K562 (cell line): Measurements from ENCODE around the gene ATRX. TPM values are rescaled to one million over a fixed set of nuclear protein-coding genes. Genes with fewer than 3 reads are reported as not detected.
A peak's percentile ranks its signal among the peaks of the same experiment; 100 is the strongest.

ENCODE experiments used
- ATAC-seq: fragments of 200-7000 bp; cut with Tn5 transposase; 3 replicates; pipeline ENCODE4 v1.9.1; 2020; ENCODE audit warnings: moderate library complexity
- BruUV-seq: library from RNA; stranded (reverse); fragments of 400-500 nt; replicated peaks from 2 replicates; lab custom pipeline; 2021; lab: Mats Ljungman, UMichigan
- CTCF ChIA-PET: fragments of 300-600 bp; formaldehyde crosslinking; extraction: SDS; loops from one replicate; lab custom pipeline; 2021; ENCODE audit warnings: low intra/inter-chr PET ratio; lab: Yijun Ruan, JAX
- POLR2A ChIA-PET: fragments of 300-600, 350-650 bp; sonication (Branson Sonifier 250); formaldehyde crosslinking; extraction: SDS; loops from one replicate; lab custom pipeline; 2021; ENCODE audit warnings: antibody characterized with exemption, inconsistent platforms; lab: Yijun Ruan, JAX
- DNase-seq, 4 experiments: peaks; one replicate each; pipeline versions ENCODE4 v3.0.0 to v3.0.0-alpha.2; 2011 to 2018; ENCODE audit warnings: low spot score in 3 of 4, mixed read lengths in 3 of 4; ENCODE audit errors: extremely low read depth in 1 of 4
- FAIRE-seq: peaks from 2 replicates; lab custom pipeline; 2011; peaks lifted over from hg19 to GRCh38; lab: Jason Lieb, UNC
- H2AFZ ChIP-seq: 2 replicates; pipeline ENCODE4 v1.6.0; 2011; ENCODE audit warnings: low read depth, low read length, control low read depth, inconsistent platforms
- H3K27ac ChIP-seq: fragments of 200-600 bp; 3 replicates; pipeline ENCODE4 v1.8.0; 2011; ENCODE audit warnings: low read depth, mild to moderate bottlenecking, control low read depth, inconsistent platforms, low read length, moderate library complexity, mixed read lengths; ENCODE audit errors: extremely low read depth
- H3K27me3 ChIP-seq, 2 experiments: fragments of 300-600 bp in 1 of 2; 2 replicates in 1 of 2; 3 replicates in 1 of 2; pipeline versions ENCODE4 v1.6.0 to v1.8.0; 2011; ENCODE audit warnings: inconsistent platforms in 2 of 2, low read length in 2 of 2, mild to moderate bottlenecking in 1 of 2, mixed read lengths in 1 of 2, moderate library complexity in 1 of 2; ENCODE audit not compliant: control insufficient read depth in 2 of 2, insufficient read depth in 2 of 2
- H3K36me3 ChIP-seq: fragments of 300-600 bp; 3 replicates; pipeline ENCODE4 v1.8.0; 2011; ENCODE audit warnings: mild to moderate bottlenecking, low read length, inconsistent platforms; ENCODE audit not compliant: control insufficient read depth, insufficient read depth
- H3K4me1 ChIP-seq, 2 experiments: fragments of 200-600 bp in 1 of 2; replicated peaks in 1 of 2; 2 replicates in 1 of 2; 3 replicates in 1 of 2; pipeline versions ENCODE4 v1.5.1 to v1.8.0; 2011; ENCODE audit warnings: inconsistent platforms in 2 of 2, low read length in 2 of 2, mild to moderate bottlenecking in 1 of 2, mixed read lengths in 1 of 2, moderate library complexity in 1 of 2; ENCODE audit not compliant: control insufficient read depth in 2 of 2, insufficient read depth in 2 of 2
- H3K4me2 ChIP-seq: 2 replicates; pipeline ENCODE4 v1.6.1; 2011; ENCODE audit warnings: low read length, control low read depth, inconsistent platforms, mixed read lengths; ENCODE audit not compliant: insufficient read depth
- H3K4me3 ChIP-seq: fragments of 200-600 bp; sonication (generic), shearing (Covaris generic); 2 replicates; pipeline ENCODE4 v1.5.1; 2016; ENCODE audit warnings: control low read depth, inconsistent platforms
- H3K79me2 ChIP-seq: fragments of 200-600 bp; 3 replicates; pipeline ENCODE4 v1.8.0; 2011; ENCODE audit warnings: low read length, inconsistent platforms; ENCODE audit not compliant: control insufficient read depth, insufficient read depth
- H3K9ac ChIP-seq, 2 experiments: 2 replicates each; pipeline versions ENCODE4 v1.6.0 to v1.6.1; 2011; ENCODE audit warnings: low read depth in 2 of 2, low read length in 2 of 2, control low read depth in 1 of 2, inconsistent platforms in 1 of 2, mild to moderate bottlenecking in 1 of 2, mixed read lengths in 1 of 2; ENCODE audit not compliant: insufficient read depth in 1 of 2
- H3K9me1 ChIP-seq: one replicate; pipeline ENCODE4 v1.6.0; 2011; ENCODE audit warnings: inconsistent platforms, mild to moderate bottlenecking, low read length, moderate library complexity; ENCODE audit not compliant: control insufficient read depth, insufficient read depth
- H3K9me3 ChIP-seq: replicated peaks from 2 replicates; pipeline ENCODE4 v1.5.1; 2011; ENCODE audit warnings: low read depth, low read length, inconsistent platforms; ENCODE audit not compliant: control insufficient read depth, insufficient read depth
- H4K20me1 ChIP-seq: replicated peaks from 2 replicates; pipeline ENCODE4 v1.6.1; 2011; ENCODE audit warnings: low read length, inconsistent platforms, mixed read lengths; ENCODE audit not compliant: control insufficient read depth, insufficient read depth
- BRCA1 ChIP-seq, 2 experiments: fragments of 450-650 bp in 1 of 2; sonication (generic) in 1 of 2; formaldehyde crosslinking in 1 of 2; IDR thresholded peaks; 2 replicates each; pipeline versions ENCODE4 v1.5.0 to v1.6.1; 2017 to 2020; ENCODE audit warnings: mild to moderate bottlenecking in 1 of 2, missing genetic modification reagents in 1 of 2
- CBX5 ChIP-seq: IDR thresholded peaks from 2 replicates; pipeline ENCODE4 v1.6.1; 2014; ENCODE audit warnings: low read depth, borderline replicate concordance
- SRSF9 ChIP-seq: fragments of 200-400 bp; formaldehyde crosslinking; IDR thresholded peaks from 2 replicates; pipeline ENCODE4 v1.6.1; 2017; ENCODE audit warnings: low read depth, low read length, borderline replicate concordance
- SUPT5H ChIP-seq: fragments of 450-650 bp; IDR thresholded peaks from 2 replicates; pipeline ENCODE4 v1.6.1; 2016
- U2AF1 ChIP-seq: fragments of 200-400 bp; formaldehyde crosslinking; optimal IDR thresholded peaks from 2 replicates; pipeline ENCODE3; 2017; ENCODE audit warnings: mild to moderate bottlenecking, low read depth, low read length, moderate library complexity
- ZNF121 ChIP-seq: sonication (generic); formaldehyde crosslinking; conservative IDR thresholded peaks from 2 replicates; pipeline ENCODE4 v1.8.0; 2022; ENCODE audit warnings: missing genetic modification reagents
- ZNF224 ChIP-seq: sonication (generic); formaldehyde crosslinking; IDR thresholded peaks from 2 replicates; pipeline ENCODE4 v1.8.0; 2022; ENCODE audit warnings: mild to moderate bottlenecking, missing genetic modification reagents
- WGBS: fragments of 100-300 bp; shearing (Covaris generic); methylation state at CpG from one replicate; pipeline ENCODE4 v1.1.6; 2016; ENCODE audit warnings: low coverage, mixed read lengths; ENCODE audit not compliant: insufficient coverage; ENCODE audit errors: missing lambda C conversion rate; 5-methylcytosine and 5-hydroxymethylcytosine counted together
- in situ Hi-C: fragments of 300-500 bp; cut with MboI; formaldehyde crosslinking; loops from 4 replicates; pipeline ENCODE4 v1.15.0; 2018; ENCODE audit warnings: inconsistent platforms, mixed read lengths
- intact Hi-C: fragments of 100-400 bp; cut with micrococcal nuclease; formaldehyde crosslinking; loops from 2 replicates; pipeline ENCODE4 v1.14.2; 2022
- polyA plus RNA-seq, 8 experiments: library from polyadenylated mRNA; depleted of rRNA in 4 of 8; stranded (reverse) in 5 of 8; unstranded in 3 of 8; fragments of >200 nt; fragmentation: Nextera tagmentation in 2 of 8; fragmentation: Illumina TruSeq in 1 of 8; extraction: Ambion mirVana in 2 of 8; extraction: Trizol in 1 of 8; gene quantifications; 2 replicates each; pipeline versions ENCODE4 v1.2.1 to v1.2.3, GENCODE V29; 2011 to 2014; ENCODE audit warnings: inconsistent platforms in 1 of 8, missing spikeins in 1 of 8
- total RNA-seq, 7 experiments: library from RNA; depleted of rRNA in 6 of 7; stranded (reverse); fragments of >200 nt in 6 of 7; fragmentation: Illumina TruSeq in 2 of 7; extraction: Trizol in 2 of 7; gene quantifications; 2 replicates each; pipeline versions ENCODE4 v1.2.1 to v1.2.3, GENCODE V29; 2011 to 2021; ENCODE audit warnings: low replicate concordance in 1 of 7
- TF ChIP-seq, protein P1 (sequence below): fragments of 250-450 bp; sonication (Bioruptor Pico); IDR thresholded peaks from 2 replicates; pipeline ENCODE4 v1.8.0; 2022; ENCODE audit warnings: moderate library complexity, mild to moderate bottlenecking, inconsistent platforms
- TF ChIP-seq, protein P2 (sequence below): fragments of 250-450 bp; sonication (Bioruptor Pico); IDR thresholded peaks from 2 replicates; pipeline ENCODE4 v1.8.0; 2021; ENCODE audit warnings: moderate library complexity, mild to moderate bottlenecking, inconsistent platforms

The ATRX gene
- total and polyA plus RNA-seq, 9 of the 15 experiments (the other 6 are each of a cell fraction or from before 2014, with no cell fraction given): 7.7 to 23.1 (median 20.2) TPM

DNA sequence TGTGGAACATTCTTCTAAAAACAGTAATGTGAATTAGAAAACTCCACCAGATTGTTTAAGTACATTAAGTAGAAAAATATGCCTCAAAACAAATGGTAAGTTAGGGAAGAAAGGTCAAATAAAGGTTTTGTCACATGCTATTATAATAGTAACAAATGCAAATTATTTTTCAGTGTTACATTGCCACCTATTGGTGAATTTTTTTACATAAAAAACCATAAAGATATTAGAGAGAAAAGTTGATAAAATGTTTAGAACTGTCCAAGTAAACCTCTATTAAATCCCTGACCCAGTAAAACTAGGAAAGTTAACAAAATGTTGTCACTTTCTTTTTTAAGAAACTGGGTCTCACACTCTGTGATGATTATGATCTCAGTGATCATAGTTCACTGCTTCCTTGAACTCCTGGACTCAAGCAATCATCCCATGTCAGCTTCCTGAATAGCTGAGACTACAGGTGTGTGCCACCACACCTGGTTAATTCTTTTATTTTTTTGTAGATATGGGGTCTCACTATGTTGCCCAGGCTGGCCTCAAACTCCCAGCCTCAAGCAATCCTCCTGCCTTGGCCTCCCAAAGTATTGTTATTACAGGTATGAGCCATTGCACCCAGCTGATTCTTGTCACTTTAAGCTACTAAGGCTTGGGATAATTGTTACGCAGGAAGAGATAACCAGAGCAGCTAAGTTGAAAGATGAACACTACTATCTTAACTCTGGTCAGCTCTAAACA is 157.6 kb downstream of the ATRX start:
- DNase-seq (no peak), FAIRE-seq (no peak), ATAC-seq (no peak)
- H3K9me1 ChIP-seq: no peaks in the 10 kb centered on the region
- no CpG with 5 or more reads among the region's 1 CpG for WGBS
- ChIA-PET POLR2A (interaction anchor here (1.1 kb wide), 1 partner anchor 38 kb away, joined by 3 read pairs; no protein-coding TSS in a partner anchor), CTCF (no interaction called here)
- H2AFZ ChIP-seq: no peak overlapping the region
- no TSS peak for BruUV-seq
- no peak overlapping the region for H3K27ac ChIP-seq
- no peaks in the 10 kb centered on the region for H3K4me1 ChIP-seq
- no peaks in the 10 kb centered on the region for H3K27me3 ChIP-seq
- H4K20me1 ChIP-seq: no peaks in the 10 kb centered on the region
- no peaks in the 10 kb centered on the region for H3K79me2 ChIP-seq
- intact Hi-C loops (no loop called here), in situ Hi-C loops (no loop called here)
- H3K4me3 ChIP-seq: no peak overlapping the region
- TF ChIP-seq ZNF121 (CRISPR knock-in tag) (peak; percentile 50), CBX5 (no peak)
- no peaks in the 10 kb centered on the region for H3K36me3 ChIP-seq
- no peaks in the 10 kb centered on the region for H3K9me3 ChIP-seq
- no peak overlapping the region for H3K9ac ChIP-seq
- no peak overlapping the region for H3K4me2 ChIP-seq

DNA sequence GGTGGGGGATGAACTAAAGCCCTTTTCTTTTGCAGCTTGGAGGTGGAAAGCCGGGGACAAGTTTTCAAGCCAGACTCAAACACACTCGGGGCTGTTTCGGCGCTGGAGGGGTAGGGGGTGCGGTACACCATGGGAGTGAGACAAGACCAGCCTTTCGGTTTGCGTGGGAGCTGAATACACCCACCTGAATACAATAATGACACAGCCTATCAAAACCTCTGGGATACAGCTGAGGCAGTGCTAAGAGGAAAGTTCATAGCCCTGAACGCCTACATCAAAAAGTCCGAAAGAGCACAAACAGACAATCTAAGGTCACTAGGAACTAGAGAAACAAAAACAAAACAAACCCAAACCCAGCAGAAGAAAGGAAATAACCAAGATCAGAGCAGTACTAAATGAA is 163.3 kb downstream of the ATRX start:
- 0 out of 3 replicates have a peak, but pooled peaks cover 2% of the 10 kb centered on the region for H3K36me3 ChIP-seq
- WGBS: 60% methylated on average over 1 of the region's 9 CpGs
- no peaks in the 10 kb centered on the region for H3K9me1 ChIP-seq
- ChIA-PET CTCF (no interaction called here), POLR2A (interaction anchor here (0.8 kb wide), 1 partner anchor 183 kb away, joined by 3 read pairs; no protein-coding TSS in a partner anchor)
- no peaks in the 10 kb centered on the region for H3K9me3 ChIP-seq
- no peak overlapping the region for H3K27ac ChIP-seq
- H2AFZ ChIP-seq: no peak overlapping the region
- no TSS peak for BruUV-seq
- DNase-seq: no peak
- intact Hi-C loops (no loop called here), in situ Hi-C loops (no loop called here)
- H3K4me1 ChIP-seq: no peaks in the 10 kb centered on the region
- no peak overlapping the region for H3K4me2 ChIP-seq
- H3K4me3 ChIP-seq: no peak overlapping the region
- H3K79me2 ChIP-seq: no peaks in the 10 kb centered on the region
- no peak for ATAC-seq
- H4K20me1 ChIP-seq: no peaks in the 10 kb centered on the region
- H3K9ac ChIP-seq: no peak overlapping the region
- no peaks in the 10 kb centered on the region for H3K27me3 ChIP-seq
- no peak for FAIRE-seq
- no peak for TF ChIP-seq ZNF224
- no peak for TF ChIP-seq ZNF121 (CRISPR knock-in tag)
- TF ChIP-seq, protein P1, sequence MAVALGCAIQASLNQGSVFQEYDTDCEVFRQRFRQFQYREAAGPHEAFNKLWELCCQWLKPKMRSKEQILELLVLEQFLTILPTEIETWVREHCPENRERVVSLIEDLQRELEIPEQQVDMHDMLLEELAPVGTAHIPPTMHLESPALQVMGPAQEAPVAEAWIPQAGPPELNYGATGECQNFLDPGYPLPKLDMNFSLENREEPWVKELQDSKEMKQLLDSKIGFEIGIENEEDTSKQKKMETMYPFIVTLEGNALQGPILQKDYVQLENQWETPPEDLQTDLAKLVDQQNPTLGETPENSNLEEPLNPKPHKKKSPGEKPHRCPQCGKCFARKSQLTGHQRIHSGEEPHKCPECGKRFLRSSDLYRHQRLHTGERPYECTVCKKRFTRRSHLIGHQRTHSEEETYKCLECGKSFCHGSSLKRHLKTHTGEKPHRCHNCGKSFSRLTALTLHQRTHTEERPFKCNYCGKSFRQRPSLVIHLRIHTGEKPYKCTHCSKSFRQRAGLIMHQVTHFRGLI (CRISPR knock-in tag): no peak
- no peak for TF ChIP-seq SUPT5H
- TF ChIP-seq, protein P2, sequence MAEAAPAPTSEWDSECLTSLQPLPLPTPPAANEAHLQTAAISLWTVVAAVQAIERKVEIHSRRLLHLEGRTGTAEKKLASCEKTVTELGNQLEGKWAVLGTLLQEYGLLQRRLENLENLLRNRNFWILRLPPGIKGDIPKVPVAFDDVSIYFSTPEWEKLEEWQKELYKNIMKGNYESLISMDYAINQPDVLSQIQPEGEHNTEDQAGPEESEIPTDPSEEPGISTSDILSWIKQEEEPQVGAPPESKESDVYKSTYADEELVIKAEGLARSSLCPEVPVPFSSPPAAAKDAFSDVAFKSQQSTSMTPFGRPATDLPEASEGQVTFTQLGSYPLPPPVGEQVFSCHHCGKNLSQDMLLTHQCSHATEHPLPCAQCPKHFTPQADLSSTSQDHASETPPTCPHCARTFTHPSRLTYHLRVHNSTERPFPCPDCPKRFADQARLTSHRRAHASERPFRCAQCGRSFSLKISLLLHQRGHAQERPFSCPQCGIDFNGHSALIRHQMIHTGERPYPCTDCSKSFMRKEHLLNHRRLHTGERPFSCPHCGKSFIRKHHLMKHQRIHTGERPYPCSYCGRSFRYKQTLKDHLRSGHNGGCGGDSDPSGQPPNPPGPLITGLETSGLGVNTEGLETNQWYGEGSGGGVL (CRISPR knock-in tag): no peak
- no peak for TF ChIP-seq U2AF1
- no peak for TF ChIP-seq BRCA1 (IDR thresholded peaks at IDR 0.05)
- no peak for TF ChIP-seq BRCA1 (CRISPR knock-in tag; IDR thresholded peaks at IDR 0.05)
- TF ChIP-seq SRSF9: no peak
